ENCODE measurements around the gene TWIST2.

- no peak for TF ChIP-seq CTCF (IDR thresholded peaks at IDR 0.05)
- no peak for TF ChIP-seq EP300 (IDR thresholded peaks at IDR 0.05)
Measured at GRCh38 chr2:238850091-238850490, 2.2 kb downstream of the TWIST2 start.

All from tibial nerve (tissue), 4 donors.